GM19351 (cell line): Measurements from ENCODE around the gene FITM1.

ENCODE experiments used
- ATAC-seq: cut with Tn5 transposase; IDR thresholded peaks from one replicate; pipeline ENCODE4 v1.9.1; 2021; ENCODE audit warnings: mild to moderate bottlenecking, moderate library complexity; ENCODE audit not compliant: unreplicated experiment

Gene FITM1

DNA sequence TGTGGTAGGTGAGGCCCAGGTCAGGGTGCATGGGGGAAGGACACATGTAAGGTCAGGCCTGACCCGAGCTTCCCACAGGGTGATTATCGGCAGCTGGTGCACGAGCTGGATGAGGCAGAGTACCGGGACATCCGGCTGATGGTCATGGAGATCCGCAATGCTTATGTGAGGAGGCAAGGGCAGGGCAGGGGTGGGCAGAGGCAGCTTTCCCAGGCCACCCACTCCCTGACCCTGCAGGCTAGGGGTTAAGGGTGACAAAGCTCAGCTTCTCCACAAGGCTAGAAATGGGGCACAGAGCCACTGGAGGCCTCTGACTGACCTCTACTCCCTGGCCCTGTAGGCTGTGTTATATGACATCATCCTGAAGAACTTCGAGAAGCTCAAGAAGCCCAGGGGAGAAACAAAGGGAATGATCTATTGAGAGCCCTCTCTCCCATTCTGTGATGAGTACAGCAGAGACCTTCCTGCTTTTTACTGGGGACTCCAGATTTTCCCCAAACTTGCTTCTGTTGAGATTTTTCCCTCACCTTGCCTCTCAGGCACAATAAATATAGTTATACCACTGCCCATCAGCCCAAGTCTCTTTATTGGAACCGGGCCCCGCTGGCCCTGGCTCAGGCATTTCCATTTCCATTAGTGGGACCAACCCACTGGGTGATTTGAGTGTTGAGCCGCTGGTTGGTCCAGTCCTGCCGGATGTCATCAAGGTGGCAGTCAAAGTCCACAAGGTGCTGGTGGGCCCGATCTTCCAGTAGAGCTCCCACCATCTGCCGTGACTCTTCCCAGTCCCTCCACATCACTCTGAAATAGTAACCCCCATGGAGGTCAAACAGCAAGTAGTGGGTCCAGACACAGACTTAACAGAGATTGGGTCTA lies 8.2 kb downstream of the FITM1 start:
- ATAC-seq = no peak

GRCh38 chr14:24139272-24139934 lies 8.9 kb downstream of the FITM1 start:
- ATAC-seq = no peak

GRCh38 chr14:24141097-24141880 lies 10.8 kb downstream of the FITM1 start, which contains the start of gene EMC9:
Gene EMC9 (minus strand): TSS chr14:24141591. CDS start chr14:24141304, 287 bp downstream.
- peak; percentile 86 for ATAC-seq

DNA sequence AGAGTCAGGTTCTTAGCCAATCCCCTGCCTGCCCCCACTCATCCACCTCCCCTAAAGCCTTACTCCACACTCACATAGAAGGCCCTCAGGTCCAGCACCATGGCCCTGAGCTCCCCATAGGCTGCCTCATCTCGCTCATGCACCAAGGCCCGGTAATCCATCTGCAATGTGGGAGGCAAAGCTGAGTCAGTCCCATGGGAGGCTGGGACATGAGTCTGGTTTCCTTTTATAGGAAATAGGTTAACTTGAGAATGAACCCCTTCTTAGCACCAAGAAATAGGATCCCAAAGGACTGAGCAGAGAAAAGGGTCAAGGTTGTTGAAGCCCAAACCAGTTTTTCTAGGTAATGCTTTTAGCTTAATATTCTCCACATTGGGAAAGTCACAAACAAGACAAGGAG lies 13.1 kb downstream of the FITM1 start:
- no peak for ATAC-seq

- ATAC-seq = no peak
Observed at GRCh38 chr14:24144451-24144850, 14.0 kb downstream of the FITM1 start.

GRCh38 chr14:24145219-24145618 lies 14.8 kb downstream of the FITM1 start:
- no peak for ATAC-seq

DNA sequence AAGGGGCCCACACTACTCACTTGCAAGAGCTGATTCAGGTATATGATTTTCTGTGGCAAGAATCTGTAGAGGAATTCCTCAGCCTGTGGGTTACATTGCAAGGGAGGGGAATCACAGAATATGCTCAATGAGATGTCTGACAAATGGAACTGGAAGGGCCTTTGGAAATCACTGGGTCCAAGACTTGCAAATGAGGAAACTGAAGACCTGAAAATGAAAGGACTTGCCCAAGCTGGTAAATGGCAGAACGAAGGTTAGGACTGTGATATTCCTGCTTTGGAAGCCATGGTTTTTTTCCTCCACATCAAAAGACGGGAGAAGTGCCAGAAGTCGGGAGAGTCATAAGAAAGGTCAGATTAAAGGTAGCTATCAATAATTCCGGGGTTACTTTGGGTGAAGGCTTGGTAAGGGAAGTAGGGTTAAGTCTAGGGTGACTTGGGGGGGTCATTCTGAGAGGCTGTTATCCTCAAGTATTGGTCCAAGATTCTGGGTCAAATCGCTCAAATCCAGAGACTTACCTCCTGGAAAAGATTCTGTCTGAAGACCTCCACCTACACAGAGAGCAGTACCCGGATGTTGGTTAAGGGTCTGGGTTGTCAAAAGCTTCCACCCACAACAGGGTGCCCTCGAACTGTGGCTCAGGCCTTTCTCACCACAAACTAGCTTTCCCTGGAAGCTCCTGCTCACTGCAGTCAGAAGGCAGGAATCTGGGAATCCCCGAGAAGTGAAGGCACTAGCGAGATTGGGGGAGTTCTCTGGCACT lies 15.4 kb downstream of the FITM1 start:
- ATAC-seq = no peak

DNA sequence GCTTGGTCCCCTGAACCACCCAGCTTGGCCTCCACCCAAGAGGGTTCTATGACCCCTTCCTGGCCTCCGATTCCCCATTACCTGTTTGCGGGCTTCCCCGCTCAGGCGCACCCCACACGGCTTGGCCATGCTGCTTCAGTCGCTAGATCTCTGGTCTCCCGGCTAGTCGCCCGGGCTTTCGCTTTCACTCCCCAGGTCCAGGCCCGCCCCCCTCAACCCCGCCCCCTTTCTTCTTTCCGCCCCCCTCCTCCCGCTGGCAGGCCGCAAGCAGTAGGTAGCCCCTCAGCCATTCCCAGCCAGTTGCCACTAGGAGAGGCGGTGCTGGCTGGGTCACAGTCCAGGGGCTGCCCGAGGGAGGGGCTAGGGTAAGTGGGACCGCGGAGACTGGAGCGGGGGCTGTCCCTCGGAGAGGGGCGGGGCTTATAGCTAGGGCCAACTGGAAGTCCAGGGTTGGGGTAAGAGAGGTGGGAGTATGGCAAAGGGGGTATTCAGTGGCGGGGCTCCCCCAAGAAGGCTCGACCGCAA lies 16.1 kb downstream of the FITM1 start, which contains the start of gene PSME2:
PSME2 (minus strand) TSS at position 158 of the 525 bp plus-strand sequence; CDS start at position 129, 29 bp downstream.
- peak; percentile 65 for ATAC-seq

- peak; percentile 80 for ATAC-seq
Observed at GRCh38 chr14:24146978-24147760, 16.7 kb downstream of the FITM1 start, which contains the start of gene RNF31. Gene RNF31 (plus strand): TSS chr14:24147498. CDS start chr14:24147699, 201 bp downstream.

- ATAC-seq = no peak
Observed at GRCh38 chr14:24147761-24148428, 17.4 kb downstream of the FITM1 start.

DNA sequence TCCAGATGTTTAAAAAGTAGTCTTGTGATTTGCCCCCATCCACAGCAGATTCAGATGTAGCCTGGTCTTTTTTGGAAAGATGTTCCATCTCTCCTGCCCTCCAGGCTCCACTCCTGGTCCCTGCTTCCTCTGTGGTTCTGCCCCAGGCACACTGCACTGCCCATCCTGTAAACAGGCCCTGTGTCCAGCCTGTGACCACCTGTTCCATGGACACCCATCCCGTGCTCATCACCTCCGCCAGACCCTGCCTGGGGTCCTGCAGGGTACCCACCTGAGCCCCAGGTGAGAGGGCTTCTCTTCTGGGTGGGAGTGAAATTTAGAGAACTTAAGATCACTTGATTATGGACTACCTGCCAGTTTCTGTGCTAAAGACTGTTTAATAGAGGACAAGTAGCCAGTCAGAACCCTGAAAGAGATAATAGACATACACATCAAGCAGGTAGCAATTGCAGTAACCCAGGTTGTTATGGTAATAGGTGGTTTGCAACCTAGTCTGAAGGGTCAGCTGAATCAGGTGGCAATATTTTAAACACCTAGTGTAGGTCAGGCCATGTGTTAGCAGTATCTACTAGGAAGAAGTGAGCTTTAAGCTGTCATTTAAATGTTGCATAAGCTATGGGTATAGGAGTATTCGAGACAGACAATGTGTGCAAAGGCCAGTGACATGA lies 19.0 kb downstream of the FITM1 start:
- no peak for ATAC-seq

GRCh38 chr14:24150061-24150460 lies 19.6 kb downstream of the FITM1 start:
- ATAC-seq = no peak

DNA sequence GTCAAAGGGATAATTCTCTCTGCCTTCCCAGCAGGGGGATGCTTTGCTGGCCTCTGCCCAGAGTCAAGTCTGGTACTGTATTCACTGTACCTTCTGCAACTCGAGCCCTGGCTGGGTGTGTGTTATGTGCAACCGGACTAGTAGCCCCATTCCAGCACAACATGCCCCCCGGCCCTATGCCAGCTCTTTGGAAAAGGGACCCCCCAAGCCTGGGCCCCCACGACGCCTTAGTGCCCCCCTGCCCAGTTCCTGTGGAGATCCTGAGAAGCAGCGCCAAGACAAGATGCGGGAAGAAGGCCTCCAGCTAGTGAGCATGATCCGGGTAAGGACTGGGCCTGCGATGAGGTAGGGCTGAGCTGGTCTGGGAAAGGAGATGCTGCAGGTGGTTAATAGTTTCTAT lies 20.1 kb downstream of the FITM1 start:
- no peak for ATAC-seq

DNA sequence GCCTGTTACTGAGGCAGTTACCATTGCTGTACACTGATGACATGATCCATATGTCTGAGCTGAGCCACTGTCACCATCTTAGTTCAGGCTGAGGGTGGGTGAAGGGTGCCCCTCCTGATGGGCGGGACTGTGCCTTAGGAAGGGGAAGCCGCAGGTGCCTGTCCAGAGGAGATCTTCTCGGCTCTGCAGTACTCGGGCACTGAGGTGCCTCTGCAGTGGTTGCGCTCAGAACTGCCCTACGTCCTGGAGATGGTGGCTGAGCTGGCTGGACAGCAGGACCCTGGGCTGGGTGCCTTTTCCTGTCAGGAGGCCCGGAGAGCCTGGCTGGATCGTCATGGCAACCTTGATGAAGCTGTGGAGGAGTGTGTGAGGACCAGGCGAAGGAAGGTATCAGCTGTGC lies 20.5 kb downstream of the FITM1 start:
- no peak for ATAC-seq

DNA sequence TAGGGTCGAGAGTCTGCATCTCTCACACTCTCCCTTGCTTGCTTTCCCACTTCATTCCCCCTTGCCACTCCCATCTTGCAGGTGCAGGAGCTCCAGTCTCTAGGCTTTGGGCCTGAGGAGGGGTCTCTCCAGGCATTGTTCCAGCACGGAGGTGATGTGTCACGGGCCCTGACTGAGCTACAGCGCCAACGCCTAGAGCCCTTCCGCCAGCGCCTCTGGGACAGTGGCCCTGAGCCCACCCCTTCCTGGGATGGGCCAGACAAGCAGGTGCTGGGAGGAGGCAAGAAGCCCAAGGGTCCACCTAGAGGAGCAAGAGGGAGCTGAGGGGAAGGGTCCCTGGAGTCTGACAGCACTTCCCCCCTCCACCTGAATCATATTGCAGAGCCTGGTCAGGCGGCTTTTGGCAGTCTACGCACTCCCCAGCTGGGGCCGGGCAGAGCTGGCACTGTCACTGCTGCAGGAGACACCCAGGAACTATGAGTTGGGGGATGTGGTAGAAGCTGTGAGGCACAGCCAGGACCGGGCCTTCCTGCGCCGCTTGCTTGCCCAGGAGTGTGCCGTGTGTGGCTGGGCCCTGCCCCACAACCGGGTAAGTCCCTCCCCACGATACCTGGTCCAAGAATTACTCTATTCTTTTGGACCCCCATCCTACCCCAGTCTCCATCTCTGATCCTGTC lies 21.1 kb downstream of the FITM1 start:
- no peak for ATAC-seq

DNA sequence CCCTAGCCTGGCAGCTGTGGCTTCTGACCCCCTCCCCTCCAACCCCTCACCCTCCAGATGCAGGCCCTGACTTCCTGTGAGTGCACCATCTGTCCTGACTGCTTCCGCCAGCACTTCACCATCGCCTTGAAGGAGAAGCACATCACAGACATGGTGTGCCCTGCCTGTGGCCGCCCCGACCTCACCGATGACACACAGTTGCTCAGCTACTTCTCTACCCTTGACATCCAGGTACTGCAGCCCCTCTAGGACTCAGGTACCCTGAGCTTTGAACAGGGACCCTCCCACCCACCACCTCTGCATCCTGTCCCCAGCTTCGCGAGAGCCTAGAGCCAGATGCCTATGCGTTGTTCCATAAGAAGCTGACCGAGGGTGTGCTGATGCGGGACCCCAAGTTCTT lies 24.6 kb downstream of the FITM1 start:
- ATAC-seq = no peak

DNA sequence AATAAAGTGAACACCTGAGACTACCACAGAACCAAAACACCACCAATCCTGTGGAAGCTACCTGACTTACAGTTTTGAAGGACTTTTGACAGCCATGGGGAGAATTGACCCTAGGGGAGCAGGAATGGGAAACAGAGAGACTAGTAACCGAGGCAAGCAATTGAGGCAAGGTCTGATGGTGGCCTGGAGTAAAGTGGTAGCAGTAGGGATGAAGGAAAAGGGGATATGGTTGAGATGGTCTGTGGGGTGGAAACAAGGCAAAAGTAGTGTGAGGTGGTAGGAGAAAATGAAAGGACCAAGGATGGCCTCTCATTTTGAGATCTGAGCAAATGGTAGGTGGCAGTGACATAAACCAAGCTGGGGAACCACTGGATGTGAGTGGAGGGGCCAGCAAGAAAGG lies 26.4 kb downstream of the FITM1 start:
- no peak for ATAC-seq

- ATAC-seq = no peak
Observed at GRCh38 chr14:24157331-24157730, 26.9 kb downstream of the FITM1 start.
